HEK293 (cell line): Measurements from ENCODE around the gene UST.

Experiments used
- CTCF ChIA-PET: fragments of 350-600 bp; formaldehyde crosslinking; extraction: SDS; loops from one replicate; lab custom pipeline; 2021; ENCODE audit warnings: antibody characterized with exemption; lab: Yijun Ruan, JAX
- POLR2A ChIA-PET: fragments of 300-600 bp; formaldehyde crosslinking; extraction: SDS; loops from one replicate; lab custom pipeline; 2020; ENCODE audit warnings: antibody characterized with exemption, inconsistent platforms; lab: Yijun Ruan, JAX
- H3K27ac ChIP-seq: fragments of 200-500 bp; sonication (Bioruptor generic); 2 replicates; pipeline ENCODE4 v1.5.1; 2014; ENCODE audit warnings: low read depth, low read length, control low read depth, inconsistent platforms; ENCODE audit errors: extremely low read depth
- H3K36me3 ChIP-seq, 2 experiments: fragments of 200-500 bp in 1 of 2; sonication (Bioruptor generic) in 1 of 2; 1 replicate in 1 of 2; 2 replicates in 1 of 2; pipeline ENCODE4 v1.5.1; 2014 to 2017; ENCODE audit warnings: inconsistent platforms in 2 of 2, low read length in 2 of 2; ENCODE audit not compliant: control insufficient read depth in 2 of 2, insufficient read depth in 1 of 2
- H3K4me1 ChIP-seq: fragments of 200-500 bp; sonication (Bioruptor generic); 2 replicates; pipeline ENCODE4 v1.5.1; 2014; ENCODE audit warnings: mild to moderate bottlenecking, low read length, inconsistent platforms; ENCODE audit not compliant: control insufficient read depth, insufficient read depth
- H3K4me3 ChIP-seq: 2 replicates; pipeline ENCODE4 v1.5.1; 2011; ENCODE audit warnings: low read depth, mild to moderate bottlenecking, control low read depth, low read length, moderate library complexity
- H3K9me3 ChIP-seq: fragments of 200-500 bp; sonication (Bioruptor generic); 2 replicates; pipeline ENCODE4 v1.5.1; 2014; ENCODE audit warnings: low read depth, low read length, inconsistent platforms; ENCODE audit not compliant: control insufficient read depth, insufficient read depth
- FEZF1 ChIP-seq: fragments of 450-650 bp; formaldehyde crosslinking; IDR thresholded peaks from 2 replicates; pipeline ENCODE4 v1.5.1; 2016; ENCODE audit warnings: missing biosample characterization, missing genetic modification characterization
- GFI1B ChIP-seq: fragments of 450-650 bp; formaldehyde crosslinking; IDR thresholded peaks from 2 replicates; pipeline ENCODE4 v1.5.1; 2016; ENCODE audit warnings: missing biosample characterization, missing genetic modification characterization
- MEIS1 ChIP-seq: sonication (generic); formaldehyde crosslinking; IDR thresholded peaks from 2 replicates; pipeline ENCODE4 v1.8.1; 2022; ENCODE audit warnings: missing genetic modification reagents, mild to moderate bottlenecking, borderline replicate concordance
- ZBTB1 ChIP-seq: fragments of 450-650 bp; formaldehyde crosslinking; IDR thresholded peaks from 2 replicates; pipeline ENCODE4 v1.5.1; 2016; ENCODE audit warnings: missing biosample characterization, missing genetic modification characterization
- ZFHX2 ChIP-seq: fragments of 450-650 bp; formaldehyde crosslinking; conservative IDR thresholded peaks from 2 replicates; pipeline ENCODE4 v1.5.1; 2016; ENCODE audit warnings: missing biosample characterization, missing genetic modification characterization
- ZFP3 ChIP-seq: fragments of 450-650 bp; formaldehyde crosslinking; IDR thresholded peaks from 2 replicates; pipeline ENCODE4 v1.5.1; 2016; ENCODE audit warnings: low read depth, missing biosample characterization, missing genetic modification characterization
- ZNF112 ChIP-seq: fragments of 450-650 bp; formaldehyde crosslinking; IDR thresholded peaks from 2 replicates; pipeline ENCODE4 v1.5.0; 2017; ENCODE audit warnings: missing biosample characterization, missing genetic modification characterization
- ZNF155 ChIP-seq: fragments of 450-650 bp; formaldehyde crosslinking; IDR thresholded peaks from 2 replicates; pipeline ENCODE4 v1.5.1; 2016; ENCODE audit warnings: missing biosample characterization, missing genetic modification characterization
- ZNF2 ChIP-seq: fragments of 450-650 bp; formaldehyde crosslinking; IDR thresholded peaks from 2 replicates; pipeline ENCODE4 v1.5.1; 2016; ENCODE audit warnings: missing biosample characterization, missing genetic modification characterization
- ZNF214 ChIP-seq: fragments of 450-650 bp; formaldehyde crosslinking; IDR thresholded peaks from 2 replicates; pipeline ENCODE4 v1.5.1; 2017; ENCODE audit warnings: missing biosample characterization, mild to moderate bottlenecking, missing genetic modification characterization, borderline replicate concordance
- ZNF248 ChIP-seq: fragments of 450-650 bp; formaldehyde crosslinking; IDR thresholded peaks from 2 replicates; pipeline ENCODE4 v1.5.1; 2017; ENCODE audit warnings: missing biosample characterization, missing genetic modification characterization
- ZNF571 ChIP-seq: fragments of 450-650 bp; formaldehyde crosslinking; IDR thresholded peaks from 2 replicates; pipeline ENCODE4 v1.5.0; 2017; ENCODE audit warnings: missing biosample characterization, missing genetic modification characterization
- ZNF629 ChIP-seq: fragments of 450-650 bp; formaldehyde crosslinking; IDR thresholded peaks from 2 replicates; pipeline ENCODE4 v1.5.1; 2017; ENCODE audit warnings: missing biosample characterization, missing genetic modification characterization
- ZNF670 ChIP-seq: fragments of 450-650 bp; formaldehyde crosslinking; IDR thresholded peaks from 2 replicates; pipeline ENCODE4 v1.5.1; 2016; ENCODE audit warnings: missing biosample characterization, missing genetic modification characterization, low read depth
- TF ChIP-seq, protein P1 (sequence below): fragments of 450-650 bp; formaldehyde crosslinking; IDR thresholded peaks from 2 replicates; pipeline ENCODE4 v1.5.0; 2017; ENCODE audit warnings: missing biosample characterization, missing genetic modification characterization, borderline replicate concordance
- TF ChIP-seq, protein P2 (sequence below): fragments of 450-650 bp; formaldehyde crosslinking; IDR thresholded peaks from 2 replicates; pipeline ENCODE4 v1.5.1; 2017; ENCODE audit warnings: missing biosample characterization, mild to moderate bottlenecking, missing genetic modification characterization, moderate library complexity
- TF ChIP-seq, protein P3 (sequence below): fragments of 450-650 bp; formaldehyde crosslinking; IDR thresholded peaks from 2 replicates; pipeline ENCODE4 v1.5.1; 2017; ENCODE audit warnings: missing biosample characterization, missing genetic modification characterization

UST gene

GRCh38 chr6:149064660-149065015 is 317.8 kb downstream of the UST start (continued):
- no peak for TF ChIP-seq ZNF670

DNA sequence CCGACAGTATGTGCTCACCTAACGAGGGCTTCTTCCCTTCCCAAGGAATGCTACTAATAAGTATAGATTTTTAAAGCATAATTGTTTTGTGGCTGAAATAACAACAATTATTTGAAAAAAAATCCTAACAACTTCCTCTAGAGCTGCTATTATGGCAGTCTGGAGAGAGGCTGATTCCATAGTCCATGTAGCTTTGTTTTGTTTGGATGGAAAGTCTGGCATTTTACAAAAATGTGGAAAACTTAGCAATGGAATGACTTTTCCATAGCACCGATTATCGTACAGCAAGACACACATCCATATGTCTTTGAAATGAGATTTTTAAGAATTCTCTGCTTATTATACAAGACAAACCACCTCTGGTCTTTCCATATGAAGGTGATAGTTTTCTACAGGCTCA is 318.3 kb downstream of the UST start:
- ChIA-PET CTCF (interaction anchor here (0.5 to 2.7 kb wide), 5 partner anchors 37 to 814 kb away, joined by 3 to 9 read pairs (median 4); no protein-coding TSS in a partner anchor), POLR2A (no interaction called here)
- Histone ChIP-seq H3K36me3 (no peaks in the 10 kb centered on the region), H3K4me3 (no peak overlapping the region), H3K4me1 (peaks cover 22% of the 10 kb centered on the region)
- TF ChIP-seq MEIS1 (CRISPR knock-in tag) (no peak), ZFHX2 (no peak), ZNF214 (tag by site-specific recombination) (no peak), GFI1B (no peak), ZNF629 (tag by site-specific recombination) (no peak), ZNF155 (tag by site-specific recombination) (no peak), ZNF112 (tag by site-specific recombination) (no peak), ZNF2 (no peak), ZNF571 (tag by site-specific recombination) (no peak), ZFP3 (tag by site-specific recombination) (no peak), ZNF248 (tag by site-specific recombination) (no peak)
- TF ChIP-seq, protein P1, sequence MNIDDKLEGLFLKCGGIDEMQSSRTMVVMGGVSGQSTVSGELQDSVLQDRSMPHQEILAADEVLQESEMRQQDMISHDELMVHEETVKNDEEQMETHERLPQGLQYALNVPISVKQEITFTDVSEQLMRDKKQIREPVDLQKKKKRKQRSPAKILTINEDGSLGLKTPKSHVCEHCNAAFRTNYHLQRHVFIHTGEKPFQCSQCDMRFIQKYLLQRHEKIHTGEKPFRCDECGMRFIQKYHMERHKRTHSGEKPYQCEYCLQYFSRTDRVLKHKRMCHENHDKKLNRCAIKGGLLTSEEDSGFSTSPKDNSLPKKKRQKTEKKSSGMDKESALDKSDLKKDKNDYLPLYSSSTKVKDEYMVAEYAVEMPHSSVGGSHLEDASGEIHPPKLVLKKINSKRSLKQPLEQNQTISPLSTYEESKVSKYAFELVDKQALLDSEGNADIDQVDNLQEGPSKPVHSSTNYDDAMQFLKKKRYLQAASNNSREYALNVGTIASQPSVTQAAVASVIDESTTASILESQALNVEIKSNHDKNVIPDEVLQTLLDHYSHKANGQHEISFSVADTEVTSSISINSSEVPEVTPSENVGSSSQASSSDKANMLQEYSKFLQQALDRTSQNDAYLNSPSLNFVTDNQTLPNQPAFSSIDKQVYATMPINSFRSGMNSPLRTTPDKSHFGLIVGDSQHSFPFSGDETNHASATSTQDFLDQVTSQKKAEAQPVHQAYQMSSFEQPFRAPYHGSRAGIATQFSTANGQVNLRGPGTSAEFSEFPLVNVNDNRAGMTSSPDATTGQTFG (tag by site-specific recombination): no peak
- TF ChIP-seq, protein P2, sequence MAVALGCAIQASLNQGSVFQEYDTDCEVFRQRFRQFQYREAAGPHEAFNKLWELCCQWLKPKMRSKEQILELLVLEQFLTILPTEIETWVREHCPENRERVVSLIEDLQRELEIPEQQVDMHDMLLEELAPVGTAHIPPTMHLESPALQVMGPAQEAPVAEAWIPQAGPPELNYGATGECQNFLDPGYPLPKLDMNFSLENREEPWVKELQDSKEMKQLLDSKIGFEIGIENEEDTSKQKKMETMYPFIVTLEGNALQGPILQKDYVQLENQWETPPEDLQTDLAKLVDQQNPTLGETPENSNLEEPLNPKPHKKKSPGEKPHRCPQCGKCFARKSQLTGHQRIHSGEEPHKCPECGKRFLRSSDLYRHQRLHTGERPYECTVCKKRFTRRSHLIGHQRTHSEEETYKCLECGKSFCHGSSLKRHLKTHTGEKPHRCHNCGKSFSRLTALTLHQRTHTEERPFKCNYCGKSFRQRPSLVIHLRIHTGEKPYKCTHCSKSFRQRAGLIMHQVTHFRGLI (tag by site-specific recombination): no peak
- TF ChIP-seq, protein P3, sequence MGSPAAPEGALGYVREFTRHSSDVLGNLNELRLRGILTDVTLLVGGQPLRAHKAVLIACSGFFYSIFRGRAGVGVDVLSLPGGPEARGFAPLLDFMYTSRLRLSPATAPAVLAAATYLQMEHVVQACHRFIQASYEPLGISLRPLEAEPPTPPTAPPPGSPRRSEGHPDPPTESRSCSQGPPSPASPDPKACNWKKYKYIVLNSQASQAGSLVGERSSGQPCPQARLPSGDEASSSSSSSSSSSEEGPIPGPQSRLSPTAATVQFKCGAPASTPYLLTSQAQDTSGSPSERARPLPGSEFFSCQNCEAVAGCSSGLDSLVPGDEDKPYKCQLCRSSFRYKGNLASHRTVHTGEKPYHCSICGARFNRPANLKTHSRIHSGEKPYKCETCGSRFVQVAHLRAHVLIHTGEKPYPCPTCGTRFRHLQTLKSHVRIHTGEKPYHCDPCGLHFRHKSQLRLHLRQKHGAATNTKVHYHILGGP (tag by site-specific recombination): no peak
- TF ChIP-seq, all 188 proteins: peak for 0
- Histone ChIP-seq H3K9me3 (no peaks in the 10 kb centered on the region), H3K27ac (no peak overlapping the region)

GRCh38 chr6:149065658-149066556 is 319.1 kb downstream of the UST start:
- H3K4me1 ChIP-seq: peaks cover 14% of the 10 kb centered on the region

More at GRCh38 chr6:149065658-149066556, 319.1 kb downstream of the UST start:
- POLR2A ChIA-PET: interaction anchor here (0.7 kb wide), 1 partner anchor 251 kb away, joined by 3 read pairs; no protein-coding TSS in a partner anchor
- no peak overlapping the region for H3K4me3 ChIP-seq
- CTCF ChIA-PET: interaction anchor here (0.6 to 2.7 kb wide), 6 partner anchors 11 to 366 kb away, joined by 3 to 9 read pairs (median 4); no protein-coding TSS in a partner anchor
- TF ChIP-seq ZBTB1 (tag by site-specific recombination): no peak
- 0 out of 2 replicates have a peak, but pooled peaks have one; percentile 17 for TF ChIP-seq FEZF1 (tag by site-specific recombination)
- TF ChIP-seq, all 188 proteins: peak for 1
- no peaks in the 10 kb centered on the region for H3K36me3 ChIP-seq
- H3K9me3 ChIP-seq: no peaks in the 10 kb centered on the region
- H3K27ac ChIP-seq: no peak overlapping the region
